ENCODE measurements around the gene SLC12A8.

The SLC12A8 gene

DNA sequence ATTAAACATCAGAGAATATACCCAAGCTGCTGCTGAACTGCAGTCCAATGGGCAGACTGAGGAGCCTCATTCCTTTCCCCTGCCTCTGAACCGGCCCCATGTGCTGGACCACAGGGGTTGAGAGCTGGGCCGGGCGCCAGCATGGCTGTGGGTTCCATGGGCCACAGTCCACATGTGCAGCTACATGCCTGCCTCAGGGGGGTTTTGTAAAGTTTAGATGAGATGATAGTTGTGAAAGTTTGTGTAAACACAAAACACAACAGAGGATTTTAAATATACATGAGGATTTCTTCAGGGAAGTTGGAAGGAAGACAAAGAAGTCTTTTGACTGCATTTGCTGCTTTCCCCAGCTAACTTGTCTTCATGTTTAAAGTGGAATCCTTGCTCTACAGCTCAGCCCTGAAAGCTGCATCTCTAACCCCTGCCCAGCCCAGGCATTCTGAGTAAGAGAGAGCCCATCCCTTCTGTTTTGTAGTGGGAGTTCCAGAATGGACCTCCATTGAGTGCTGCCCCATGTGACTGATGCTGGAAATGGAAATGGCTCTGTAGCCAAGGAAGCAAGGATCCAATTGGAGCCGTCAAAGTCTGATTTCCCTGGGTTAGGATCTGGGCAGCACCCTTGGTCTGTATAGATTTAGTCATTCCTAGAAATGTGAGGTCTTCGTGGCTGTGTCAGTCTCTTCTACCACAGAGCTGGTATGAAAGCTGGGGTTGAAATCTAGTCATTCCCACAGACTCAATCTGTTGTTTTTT lies 17.5 kb downstream of the SLC12A8 start:
- TF ChIP-seq, protein P1, sequence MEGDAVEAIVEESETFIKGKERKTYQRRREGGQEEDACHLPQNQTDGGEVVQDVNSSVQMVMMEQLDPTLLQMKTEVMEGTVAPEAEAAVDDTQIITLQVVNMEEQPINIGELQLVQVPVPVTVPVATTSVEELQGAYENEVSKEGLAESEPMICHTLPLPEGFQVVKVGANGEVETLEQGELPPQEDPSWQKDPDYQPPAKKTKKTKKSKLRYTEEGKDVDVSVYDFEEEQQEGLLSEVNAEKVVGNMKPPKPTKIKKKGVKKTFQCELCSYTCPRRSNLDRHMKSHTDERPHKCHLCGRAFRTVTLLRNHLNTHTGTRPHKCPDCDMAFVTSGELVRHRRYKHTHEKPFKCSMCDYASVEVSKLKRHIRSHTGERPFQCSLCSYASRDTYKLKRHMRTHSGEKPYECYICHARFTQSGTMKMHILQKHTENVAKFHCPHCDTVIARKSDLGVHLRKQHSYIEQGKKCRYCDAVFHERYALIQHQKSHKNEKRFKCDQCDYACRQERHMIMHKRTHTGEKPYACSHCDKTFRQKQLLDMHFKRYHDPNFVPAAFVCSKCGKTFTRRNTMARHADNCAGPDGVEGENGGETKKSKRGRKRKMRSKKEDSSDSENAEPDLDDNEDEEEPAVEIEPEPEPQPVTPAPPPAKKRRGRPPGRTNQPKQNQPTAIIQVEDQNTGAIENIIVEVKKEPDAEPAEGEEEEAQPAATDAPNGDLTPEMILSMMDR (IDR thresholded peaks at IDR 0.05; ENCODE audit: control insufficient read depth, extremely low read depth, insufficient read depth) = no peak
- H3K4me3 ChIP-seq (ENCODE audit: low read depth, low read length) = no peak overlapping the region
- no peak for DNase-seq (ENCODE audit: low read depth)

- DNase-seq (ENCODE audit: low read depth) = no peak
- H3K4me3 ChIP-seq (ENCODE audit: low read depth, low read length) = no peak overlapping the region
- TF ChIP-seq, protein P1 (IDR thresholded peaks at IDR 0.05; ENCODE audit: control insufficient read depth, extremely low read depth, insufficient read depth) = no peak
Observed at GRCh38 chr3:125194061-125194848, 18.3 kb downstream of the SLC12A8 start.

- no peak overlapping the region for H3K4me3 ChIP-seq (ENCODE audit: low read depth, low read length)
- TF ChIP-seq, protein P1 (IDR thresholded peaks at IDR 0.05; ENCODE audit: control insufficient read depth, extremely low read depth, insufficient read depth) = no peak
- no peak for DNase-seq (ENCODE audit: low read depth)
Observed at GRCh38 chr3:125192190-125193035, 20.1 kb downstream of the SLC12A8 start.

GRCh38 chr3:125191730-125192129 lies 20.8 kb downstream of the SLC12A8 start:
- no peak for DNase-seq (ENCODE audit: low read depth)
- TF ChIP-seq, protein P1 (IDR thresholded peaks at IDR 0.05; ENCODE audit: control insufficient read depth, extremely low read depth, insufficient read depth) = no peak
- H3K4me3 ChIP-seq (ENCODE audit: low read depth, low read length) = no peak overlapping the region

GRCh38 chr3:125191256-125191655 lies 21.3 kb downstream of the SLC12A8 start:
- DNase-seq (ENCODE audit: low read depth) = no peak
- no peak overlapping the region for H3K4me3 ChIP-seq (ENCODE audit: low read depth, low read length)
- TF ChIP-seq, protein P1 (IDR thresholded peaks at IDR 0.05; ENCODE audit: control insufficient read depth, extremely low read depth, insufficient read depth) = no peak

- no peak for DNase-seq (ENCODE audit: low read depth)
- TF ChIP-seq, protein P1 (IDR thresholded peaks at IDR 0.05; ENCODE audit: control insufficient read depth, extremely low read depth, insufficient read depth) = no peak
- no peak overlapping the region for H3K4me3 ChIP-seq (ENCODE audit: low read depth, low read length)
Observed at GRCh38 chr3:125190786-125191185, 21.8 kb downstream of the SLC12A8 start.
